K562 (cell line): Measurements from ENCODE around the gene TFAP2E.

Experiments used
- CTCF ChIP-seq, 3 experiments: IDR thresholded peaks in 2 of 3; conservative IDR thresholded peaks in 1 of 3; 2 replicates each; pipeline ENCODE4 v1.5.1; 2011 to 2012; ENCODE audit warnings: low read length in 3 of 3, mild to moderate bottlenecking in 3 of 3, control low read depth in 2 of 3, improper control_type of control experiment in 1 of 3, inconsistent platforms in 1 of 3, low read depth in 1 of 3, mixed read lengths in 1 of 3, moderate library complexity in 1 of 3; ENCODE audit not compliant: insufficient read depth in 2 of 3
- ESRRA ChIP-seq: fragments of 450-650 bp; IDR thresholded peaks from 2 replicates; pipeline ENCODE4 v1.6.1; 2014; ENCODE audit warnings: low read depth, mild to moderate bottlenecking, moderate library complexity, borderline replicate concordance
- HDAC8 ChIP-seq: fragments of 450-650 bp; IDR thresholded peaks from 2 replicates; pipeline ENCODE4 v1.6.1; 2016; ENCODE audit warnings: mild to moderate bottlenecking, missing genetic modification characterization, moderate library complexity, missing compliant biosample characterization
- KDM2B ChIP-seq: fragments of 250-450 bp; sonication (Bioruptor Pico); IDR thresholded peaks from 2 replicates; pipeline ENCODE4 v1.8.0; 2021; ENCODE audit warnings: mild to moderate bottlenecking, moderate library complexity
- MAX ChIP-seq: sonication (generic); formaldehyde crosslinking; IDR thresholded peaks from 2 replicates; pipeline ENCODE4 v1.9.0; 2022; ENCODE audit warnings: mild to moderate bottlenecking, missing genetic modification reagents
- NBN ChIP-seq: fragments of 450-650 bp; IDR thresholded peaks from 2 replicates; pipeline ENCODE4 v1.6.1; 2016; ENCODE audit warnings: low read depth, mild to moderate bottlenecking
- STAT6 ChIP-seq: sonication (generic); formaldehyde crosslinking; IDR thresholded peaks from 2 replicates; pipeline ENCODE4 v1.8.1; 2023; ENCODE audit warnings: mild to moderate bottlenecking, missing genetic modification reagents
- U2AF2 ChIP-seq: fragments of 200-400 bp; formaldehyde crosslinking; optimal IDR thresholded peaks from 2 replicates; pipeline ENCODE3; 2017; ENCODE audit warnings: low read depth, mild to moderate bottlenecking, low read length
- ZBTB11 ChIP-seq, 3 experiments: fragments of 200-800 bp in 1 of 3; fragments of 250-450 bp in 1 of 3; fragments of 450-650 bp in 1 of 3; sonication (Bioruptor Pico) in 1 of 3; sonication (Bioruptor generic) in 1 of 3; formaldehyde crosslinking in 1 of 3; IDR thresholded peaks; 2 replicates each; pipeline versions ENCODE4 v1.6.1 to v1.8.0; 2016 to 2022; ENCODE audit warnings: mild to moderate bottlenecking in 2 of 3, missing genetic modification characterization in 2 of 3, missing compliant biosample characterization in 1 of 3, moderate library complexity in 1 of 3
- ZBTB49 ChIP-seq: sonication (generic); formaldehyde crosslinking; IDR thresholded peaks from 2 replicates; pipeline ENCODE4 v1.8.0; 2022; ENCODE audit warnings: missing genetic modification reagents, mild to moderate bottlenecking, borderline replicate concordance
- ZNF274 ChIP-seq: IDR thresholded peaks from 2 replicates; pipeline ENCODE4 v1.6.1; 2011; ENCODE audit warnings: low read depth, mild to moderate bottlenecking, low read length, moderate library complexity, borderline replicate concordance

- TF ChIP-seq HDAC8 (tag): no peak
- no peak for TF ChIP-seq MAX (CRISPR knock-in tag)
- TF ChIP-seq CTCF (IDR thresholded peaks at IDR 0.05 in 2 of 3, conservative IDR thresholded peaks at IDR 0.05 in 1 of 3; ENCODE audit: insufficient read depth in 2 of 3, low read depth in 1 of 3, low read length in 3 of 3): no peak
- TF ChIP-seq ESRRA: no peak
- TF ChIP-seq ZBTB49: no peak
- TF ChIP-seq ZBTB11 (CRISPR knock-in tag; IDR thresholded peaks at IDR 0.05): no peak
- no peak for TF ChIP-seq U2AF2
- no peak for TF ChIP-seq NBN
- no peak for TF ChIP-seq ZNF274
- TF ChIP-seq STAT6 (CRISPR knock-in tag): no peak
- TF ChIP-seq KDM2B: no peak
These were observed 1.9 kb upstream of the TFAP2E start for GRCh38 chr1:35571263-35571662.
